ENCODE data around the gene TTC12. TPM values are rescaled to one million over a fixed set of nuclear protein-coding genes. Genes with fewer than 3 reads are reported as not detected.

Gene TTC12
- total and polyA plus RNA-seq, 9 of the 15 experiments (the other 6 are each of a cell fraction or from before 2014, with no cell fraction given) = 5.1 to 19.9 (median 13.4) TPM

- no peaks in the 10 kb centered on the region for H3K79me2 ChIP-seq (ENCODE audit: control insufficient read depth, insufficient read depth, low read length)
- H3K4me1 ChIP-seq (replicated peaks in 1 of 2; ENCODE audit: control insufficient read depth in 2 of 2, insufficient read depth in 2 of 2, low read length in 2 of 2) = no peaks in the 10 kb centered on the region
- no peaks in the 10 kb centered on the region for H3K36me3 ChIP-seq (ENCODE audit: control insufficient read depth, insufficient read depth, low read length)
- H3K27me3 ChIP-seq (ENCODE audit: control insufficient read depth in 2 of 2, insufficient read depth in 2 of 2, low read length in 2 of 2) = no peaks in the 10 kb centered on the region
- H2AFZ ChIP-seq (ENCODE audit: low read depth, low read length) = no peak overlapping the region
- in situ Hi-C loops (cut with MboI) (no loop called here), intact Hi-C loops (cut with micrococcal nuclease) (no loop called here)
- TF ChIP-seq ZNF449 (CRISPR knock-in tag; IDR thresholded peaks at IDR 0.05) = no peak
- TF ChIP-seq ZNF609 (CRISPR knock-in tag; IDR thresholded peaks at IDR 0.05; ENCODE audit: borderline replicate concordance) = no peak
- H3K9me1 ChIP-seq (ENCODE audit: control insufficient read depth, insufficient read depth, low read length) = no peaks in the 10 kb centered on the region
- CTCF ChIA-PET (ENCODE audit: low intra/inter-chr PET ratio) = no interaction called here
- no peak overlapping the region for H3K9ac ChIP-seq (ENCODE audit: insufficient read depth in 1 of 2, low read depth in 2 of 2, low read length in 2 of 2)
- no peaks in the 10 kb centered on the region for H4K20me1 ChIP-seq (replicated peaks; ENCODE audit: control insufficient read depth, insufficient read depth, low read length)
- no TSS peak for BruUV-seq (replicated peaks)
- FAIRE-seq (no peak), DNase-seq (ENCODE audit: extremely low read depth in 1 of 4, low spot score in 3 of 4) (no peak), ATAC-seq (no peak)
- H3K9me3 ChIP-seq (replicated peaks; ENCODE audit: control insufficient read depth, insufficient read depth, low read depth, low read length) = no peaks in the 10 kb centered on the region
- no peak overlapping the region for H3K4me2 ChIP-seq (ENCODE audit: insufficient read depth, low read length)
- POLR2A ChIA-PET = interaction anchor here (0.7 to 1.5 kb wide), 2 partner anchors 35 to 728 kb away, joined by 3 read pairs; no protein-coding TSS in a partner anchor
- WGBS (ENCODE audit: insufficient coverage, low coverage, missing lambda C conversion rate) = 51% methylated on average over 7 of the region's 7 CpGs
- no peak overlapping the region for H3K4me3 ChIP-seq
- H3K27ac ChIP-seq (ENCODE audit: extremely low read depth, low read depth, low read length) = no peak overlapping the region
Measured at GRCh38 chr11:113332023-113332422, 17.6 kb downstream of the TTC12 start.
